Body of pancreas (tissue), 4 donors: ENCODE results near the gene SPTSSB. TPM values are rescaled to one million over a fixed set of nuclear protein-coding genes. Genes with fewer than 3 reads are reported as not detected.

Source experiments
- ATAC-seq: fragments of 150-250 bp; one replicate; pipeline ENCODE4 v1.9.1; 2016
- DNase-seq, 4 donors: peaks; one replicate each; pipeline ENCODE4 v3.0.0-alpha.2; 2019
- H3K27ac ChIP-seq, 4 donors: fragments of 200-600 bp; sonication (generic); 1 replicate in 3 of 4; 2 replicates in 1 of 4; pipeline versions ENCODE4 v1.5.1 to v1.6.1; 2016 to 2019; ENCODE audit warnings: mild to moderate bottlenecking in 1 of 4, mixed read lengths in 1 of 4, moderate library complexity in 1 of 4
- H3K27me3 ChIP-seq, 2 donors: fragments of 200-600 bp; sonication (generic); one replicate each; pipeline ENCODE4 v1.6.0; 2016; ENCODE audit warnings: mild to moderate bottlenecking in 1 of 2
- H3K36me3 ChIP-seq, 2 donors: fragments of 200-600 bp; sonication (generic); replicated peaks in 1 of 2; 2 replicates each; pipeline ENCODE4 v1.5.1; 2016; ENCODE audit warnings: low read depth in 2 of 2; ENCODE audit not compliant: insufficient read depth in 1 of 2
- H3K4me1 ChIP-seq: fragments of 200-600 bp; sonication (generic); one replicate; pipeline ENCODE4 v1.6.0; 2016
- H3K4me3 ChIP-seq, 2 donors: fragments of 200-600 bp; sonication (generic); 1 replicate in 1 of 2; 2 replicates in 1 of 2; pipeline ENCODE4 v1.5.1; 2016 to 2019
- H3K9me3 ChIP-seq, 3 donors: fragments of 200-600 bp; sonication (generic); 1 replicate in 2 of 3; 2 replicates in 1 of 3; pipeline ENCODE4 v1.5.1; 2016
- POLR2A ChIP-seq, 3 donors: fragments of 450-650 bp; IDR thresholded peaks; one replicate each; pipeline ENCODE4 v1.6.1; 2016; ENCODE audit warnings: antibody characterized with exemption in 3 of 3, mild to moderate bottlenecking in 2 of 3
- WGBS, 2 donors: methylation state at CpG; one replicate each; pipeline ENCODE4 v1.1.5; 2017; 5-methylcytosine and 5-hydroxymethylcytosine counted together
- intact Hi-C: fragments of 100-400 bp; cut with DNase I; formaldehyde crosslinking; loops from one replicate; pipeline ENCODE4 v1.15.1; 2023
- total RNA-seq, 2 donors: library from RNA; depleted of rRNA; stranded (reverse); fragments of >200 nt; gene quantifications; one replicate each; pipeline ENCODE4 v1.1.0, GENCODE V29; 2016
- TF ChIP-seq, protein P1 (sequence below), 7 experiments: fragments of 450-650 bp in 4 of 7; fragments of 200-600 bp in 3 of 7; sonication (generic) in 3 of 7; IDR thresholded peaks; one replicate each; pipeline ENCODE4 v1.5.1; 2016 to 2019; ENCODE audit warnings: antibody characterized with exemption in 7 of 7

Gene SPTSSB
- total RNA-seq, 2 donors from 2014 or later, result 3.4 TPM; not detected in 1

DNA sequence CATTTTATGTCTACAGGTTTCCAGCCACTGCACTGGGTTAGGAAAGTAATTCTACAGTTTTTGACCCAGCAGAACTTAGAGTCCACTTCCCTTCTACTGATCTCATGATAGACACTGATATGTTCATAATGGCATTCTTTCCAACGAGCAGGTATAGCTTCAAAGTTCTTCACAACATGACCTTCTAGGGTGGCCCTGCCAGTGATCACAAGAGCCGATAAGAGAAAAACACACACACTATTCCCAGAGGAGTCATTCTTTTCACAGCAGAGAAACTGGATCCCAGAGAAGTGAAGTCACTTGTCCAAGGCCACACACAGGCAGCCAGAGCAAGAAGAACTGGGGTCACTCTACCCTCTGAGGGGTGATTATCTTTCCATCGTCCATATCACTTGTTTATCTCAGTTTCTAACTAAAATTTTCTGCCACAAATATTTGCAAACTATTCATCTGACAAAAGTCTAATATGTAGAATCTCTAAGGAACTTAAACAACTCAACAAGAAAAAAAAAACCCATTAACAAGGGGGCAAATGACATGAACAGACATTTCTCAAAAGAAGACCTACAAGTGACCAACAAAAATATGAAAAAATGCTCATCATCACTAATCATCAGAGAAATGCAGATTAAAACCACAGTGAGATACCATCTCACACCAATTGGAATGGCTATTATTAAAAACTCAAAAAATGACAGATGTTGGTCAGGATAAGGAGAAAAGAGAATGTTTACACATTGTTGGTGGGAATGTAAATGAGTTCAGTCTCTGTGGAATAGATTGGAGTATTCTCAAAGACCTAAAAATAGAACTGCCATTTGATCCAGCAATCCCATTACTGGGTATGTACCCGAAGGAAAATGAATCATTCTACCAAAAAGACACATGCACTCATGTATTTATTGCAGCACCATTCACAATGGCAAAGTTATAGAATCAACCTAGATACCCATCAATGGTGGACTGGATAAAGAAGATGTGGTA, 31.5 kb downstream of the SPTSSB start:
- Histone ChIP-seq H3K36me3 (no peaks in the 10 kb centered on the region), H3K4me1 (no peaks in the 10 kb centered on the region), H3K27ac (no peak overlapping the region), H3K27me3 (no peaks in the 10 kb centered on the region), H3K4me3 (no peak overlapping the region), H3K9me3 (no peaks in the 10 kb centered on the region)
- TF ChIP-seq, protein P1, sequence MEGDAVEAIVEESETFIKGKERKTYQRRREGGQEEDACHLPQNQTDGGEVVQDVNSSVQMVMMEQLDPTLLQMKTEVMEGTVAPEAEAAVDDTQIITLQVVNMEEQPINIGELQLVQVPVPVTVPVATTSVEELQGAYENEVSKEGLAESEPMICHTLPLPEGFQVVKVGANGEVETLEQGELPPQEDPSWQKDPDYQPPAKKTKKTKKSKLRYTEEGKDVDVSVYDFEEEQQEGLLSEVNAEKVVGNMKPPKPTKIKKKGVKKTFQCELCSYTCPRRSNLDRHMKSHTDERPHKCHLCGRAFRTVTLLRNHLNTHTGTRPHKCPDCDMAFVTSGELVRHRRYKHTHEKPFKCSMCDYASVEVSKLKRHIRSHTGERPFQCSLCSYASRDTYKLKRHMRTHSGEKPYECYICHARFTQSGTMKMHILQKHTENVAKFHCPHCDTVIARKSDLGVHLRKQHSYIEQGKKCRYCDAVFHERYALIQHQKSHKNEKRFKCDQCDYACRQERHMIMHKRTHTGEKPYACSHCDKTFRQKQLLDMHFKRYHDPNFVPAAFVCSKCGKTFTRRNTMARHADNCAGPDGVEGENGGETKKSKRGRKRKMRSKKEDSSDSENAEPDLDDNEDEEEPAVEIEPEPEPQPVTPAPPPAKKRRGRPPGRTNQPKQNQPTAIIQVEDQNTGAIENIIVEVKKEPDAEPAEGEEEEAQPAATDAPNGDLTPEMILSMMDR (IDR thresholded peaks at IDR 0.05), result no peak
- TF ChIP-seq POLR2A (IDR thresholded peaks at IDR 0.05), result no peak
- no peak for ATAC-seq
- intact Hi-C loops, result no loop called here
- no peak for DNase-seq
- WGBS, 2 donors, result 24 to 30% methylated on average over 4 of the region's 4 CpGs

DNA sequence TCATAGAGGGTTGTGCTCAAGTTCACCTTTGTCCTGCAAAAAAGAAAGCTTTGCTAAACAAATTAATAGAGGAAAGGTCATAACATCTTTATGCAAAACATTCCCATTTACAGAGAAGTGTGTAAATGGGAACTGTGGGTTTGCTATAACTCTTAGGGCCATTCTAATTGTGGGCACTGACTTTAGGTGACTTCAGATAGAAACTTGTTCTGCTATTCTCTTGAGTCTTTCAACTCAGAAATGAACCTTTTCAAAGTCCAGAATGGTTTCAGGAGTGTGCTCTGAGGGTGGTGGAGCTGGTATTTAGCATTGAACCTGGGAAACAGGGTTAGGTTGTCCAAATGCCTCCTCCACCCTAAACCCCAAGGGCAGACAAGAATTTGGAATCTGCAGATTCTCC, 34.0 kb downstream of the SPTSSB start:
- DNase-seq, result no peak
- Histone ChIP-seq H3K4me1 (no peaks in the 10 kb centered on the region), H3K9me3 (no peaks in the 10 kb centered on the region), H3K27ac (no peak overlapping the region), H3K4me3 (no peak overlapping the region), H3K27me3 (no peaks in the 10 kb centered on the region), H3K36me3 (no peaks in the 10 kb centered on the region)
- TF ChIP-seq, protein P1 (IDR thresholded peaks at IDR 0.05), result no peak
- TF ChIP-seq POLR2A (IDR thresholded peaks at IDR 0.05), result no peak
- ATAC-seq, result no peak
- intact Hi-C loops, result no loop called here

DNA sequence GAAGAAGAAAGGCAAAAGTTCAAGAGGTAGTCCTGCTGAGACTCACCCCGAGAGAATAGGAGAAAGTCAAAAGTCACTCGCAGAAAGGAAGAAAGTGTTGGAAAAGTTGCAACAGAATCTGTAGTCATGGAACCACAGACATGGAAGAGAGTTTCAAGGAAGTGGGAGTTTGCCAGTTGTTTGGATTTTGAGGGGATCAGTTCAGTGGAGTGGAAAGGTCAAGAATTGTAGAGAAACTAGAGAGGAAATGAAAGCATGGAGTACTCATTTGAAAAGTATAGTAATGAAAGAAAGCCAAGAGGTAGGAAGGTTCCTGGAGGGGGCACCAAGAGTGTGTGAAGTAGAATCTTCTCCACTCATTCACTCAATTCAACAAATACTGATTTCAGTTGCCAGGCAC, 34.7 kb downstream of the SPTSSB start:
- H3K36me3 ChIP-seq, result no peaks in the 10 kb centered on the region
- H3K4me3 ChIP-seq, result no peak overlapping the region
- TF ChIP-seq POLR2A (IDR thresholded peaks at IDR 0.05), result no peak
- TF ChIP-seq, protein P1 (IDR thresholded peaks at IDR 0.05), result no peak
- no peak overlapping the region for H3K27ac ChIP-seq
- no peaks in the 10 kb centered on the region for H3K4me1 ChIP-seq
- intact Hi-C loops, result no loop called here
- no peaks in the 10 kb centered on the region for H3K9me3 ChIP-seq
- no peaks in the 10 kb centered on the region for H3K27me3 ChIP-seq
- DNase-seq, result no peak
- 84 to 93% methylated on average over 2 of the region's 2 CpGs for WGBS, 2 donors
- no peak for ATAC-seq

DNA sequence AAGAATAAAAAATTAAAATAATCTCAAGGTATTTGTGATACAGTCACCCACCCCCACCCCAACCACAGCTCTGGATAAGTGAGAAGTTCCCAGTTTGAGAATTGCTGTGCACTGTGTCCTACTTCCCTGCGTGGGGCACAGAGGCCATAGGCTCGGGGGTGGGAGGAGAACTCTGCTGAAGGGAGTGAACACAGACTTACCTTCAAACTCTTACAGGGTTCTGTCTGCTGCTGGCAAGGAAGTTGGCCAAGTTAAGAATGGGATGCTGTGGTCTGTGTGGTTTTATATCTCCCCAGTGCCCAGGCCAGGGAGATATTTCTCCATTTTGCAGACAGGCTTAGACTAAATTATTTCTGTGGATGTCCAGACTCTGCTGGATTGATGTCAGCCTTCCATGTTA, 37.6 kb downstream of the SPTSSB start:
- H3K4me1 ChIP-seq, result no peaks in the 10 kb centered on the region
- TF ChIP-seq, protein P1 (IDR thresholded peaks at IDR 0.05), result no peak
- no peak for TF ChIP-seq POLR2A (IDR thresholded peaks at IDR 0.05)
- no peak overlapping the region for H3K4me3 ChIP-seq
- no peak overlapping the region for H3K27ac ChIP-seq
- DNase-seq (no peak), ATAC-seq (no peak)
- intact Hi-C loops, result no loop called here
- H3K36me3 ChIP-seq, result no peaks in the 10 kb centered on the region
- WGBS, 2 donors, result 58 to 90% methylated on average over 2 of the region's 2 CpGs
- no peaks in the 10 kb centered on the region for H3K9me3 ChIP-seq
- no peaks in the 10 kb centered on the region for H3K27me3 ChIP-seq

DNA sequence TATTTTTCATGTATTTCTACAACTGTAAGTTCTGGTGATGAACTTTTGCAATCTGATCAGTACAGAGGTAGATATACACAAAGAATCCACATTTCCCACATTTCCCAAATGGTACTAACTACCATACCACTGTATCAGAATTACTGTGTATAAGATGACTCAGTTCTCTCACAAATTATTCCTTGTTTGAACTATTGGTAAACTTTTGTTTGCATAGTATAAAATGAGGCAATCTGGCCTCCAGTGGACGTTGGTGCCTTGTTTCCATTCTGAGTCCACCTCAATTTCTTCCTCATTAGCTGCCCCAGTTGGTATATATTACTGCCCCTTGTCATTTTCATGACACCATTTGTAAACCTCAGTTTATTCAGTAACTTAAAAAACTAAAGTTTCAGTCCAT, 38.5 kb downstream of the SPTSSB start:
- H3K36me3 ChIP-seq, result no peaks in the 10 kb centered on the region
- TF ChIP-seq, protein P1 (IDR thresholded peaks at IDR 0.05), result no peak
- no peak for TF ChIP-seq POLR2A (IDR thresholded peaks at IDR 0.05)
- intact Hi-C loops, result no loop called here
- no peak overlapping the region for H3K4me3 ChIP-seq
- 27 to 35% methylated on average over 1 of the region's 1 CpG for WGBS, 2 donors
- no peak overlapping the region for H3K27ac ChIP-seq
- ATAC-seq, result no peak
- no peaks in the 10 kb centered on the region for H3K27me3 ChIP-seq
- no peaks in the 10 kb centered on the region for H3K9me3 ChIP-seq
- DNase-seq, result no peak
- H3K4me1 ChIP-seq, result no peaks in the 10 kb centered on the region
